CD4-positive, alpha-beta T cell treated with Interleukin-15 for 4 hours (primary cell): ENCODE results near the gene CYP2A7.
"Not testable (repeated sequence)": the region's sequence is repeated elsewhere in the genome, so short reads cannot be mapped to it uniquely, and the experiment has no call there.

Experiments
- DNase-seq: peaks from one replicate; pipeline ENCODE4 v3.0.0-alpha.2; 2020; ENCODE audit warnings: low spot score

The CYP2A7 gene

GRCh38 chr19:40842997-40843652 is 38.9 kb downstream of the CYP2A7 start:
- peak; percentile 18 for DNase-seq

DNA sequence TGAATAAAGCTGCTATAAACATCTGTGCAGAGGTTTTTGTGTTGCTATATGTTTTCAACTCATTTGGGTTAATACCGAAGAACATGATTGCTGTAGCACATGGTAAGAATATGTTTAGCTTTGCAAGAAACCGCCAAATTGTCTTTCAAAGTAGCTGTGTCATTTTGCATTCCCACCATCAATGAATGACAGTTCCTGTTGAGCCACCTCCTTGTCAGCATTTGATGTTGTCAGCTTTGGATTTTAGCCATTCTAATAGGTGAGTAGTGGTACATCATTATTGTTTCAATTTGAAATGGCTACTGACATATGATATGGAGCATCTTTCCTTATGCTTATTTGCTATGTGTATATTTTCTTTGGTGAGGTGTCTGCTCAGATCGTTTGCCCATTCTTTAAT is 40.0 kb downstream of the CYP2A7 start:
- not testable (repeated sequence) for DNase-seq

DNA sequence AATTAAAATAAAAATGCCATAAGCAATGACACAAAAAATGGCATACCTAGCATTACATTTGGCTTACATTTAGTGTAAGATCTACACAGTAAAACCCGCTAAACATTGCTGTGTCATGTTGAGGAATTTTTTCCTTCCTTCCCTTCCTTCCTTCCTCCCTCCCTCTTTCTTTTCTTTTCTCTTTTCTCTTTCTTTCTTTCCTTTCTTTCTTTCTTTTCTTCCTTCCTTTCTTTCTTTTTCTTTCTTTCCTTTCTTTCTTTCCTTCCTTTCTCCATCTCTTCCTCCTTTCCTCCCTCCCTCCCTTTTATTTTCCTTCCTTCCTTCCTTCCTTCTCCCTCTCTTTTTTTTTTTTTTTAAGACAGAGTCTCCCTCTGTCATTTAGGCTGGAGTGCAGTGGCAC is 43.6 kb downstream of the CYP2A7 start:
- DNase-seq, result not testable (repeated sequence)

- DNase-seq, result no peak
Measured at GRCh38 chr19:40836754-40837429, 45.1 kb downstream of the CYP2A7 start.

- not testable (repeated sequence) for DNase-seq
Measured at GRCh38 chr19:40833728-40834533, 48.1 kb downstream of the CYP2A7 start.

- DNase-seq, result not testable (repeated sequence)
Measured at GRCh38 chr19:40832431-40832790, 49.6 kb downstream of the CYP2A7 start.

DNA sequence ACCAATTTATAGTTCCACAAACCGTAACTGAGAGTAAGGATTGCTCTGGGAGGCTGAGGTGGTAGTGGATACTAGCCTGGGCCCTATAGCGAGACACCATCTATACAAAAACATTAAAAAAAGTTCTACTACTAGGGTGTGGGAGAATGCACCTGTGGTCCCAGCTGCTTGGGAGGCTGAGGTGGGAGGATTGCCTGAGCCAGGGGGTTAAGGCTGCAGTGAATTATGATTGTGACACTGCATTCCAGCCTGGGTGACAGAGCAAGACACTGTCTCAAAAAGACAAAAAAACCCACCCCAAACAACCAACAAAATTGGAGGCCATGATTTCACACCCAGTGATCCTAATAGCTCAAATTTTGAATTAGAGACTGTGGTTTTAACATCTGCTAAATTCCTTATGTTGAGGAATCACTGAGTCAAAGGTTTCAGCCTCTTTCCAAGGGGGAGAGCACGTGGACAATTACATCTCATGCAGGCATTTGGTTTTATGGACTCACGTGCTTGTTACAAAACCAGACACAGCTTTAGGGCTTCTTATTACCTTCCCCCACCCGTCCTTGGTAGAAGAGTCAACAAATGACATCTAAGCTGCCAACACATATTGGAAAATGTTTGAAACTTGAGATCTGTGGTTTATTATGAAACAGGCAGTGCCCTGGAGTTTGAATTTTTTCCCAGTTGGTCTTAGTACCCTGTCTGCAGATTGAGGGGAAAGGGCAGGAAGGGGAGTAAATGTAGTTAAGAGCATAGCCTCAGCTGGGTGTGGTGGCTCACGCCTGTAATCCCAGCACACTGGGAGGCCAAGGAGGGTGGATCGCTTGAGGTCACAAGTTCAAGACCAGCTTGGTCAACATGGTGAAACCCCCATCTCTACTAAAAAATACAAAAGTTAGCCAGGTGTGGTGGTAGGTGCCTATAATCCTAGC is 50.3 kb downstream of the CYP2A7 start:
- DNase-seq, result no peak

- DNase-seq, result not testable (repeated sequence)
Measured at GRCh38 chr19:40830741-40831140, 51.3 kb downstream of the CYP2A7 start.

GRCh38 chr19:40829205-40829604 is 52.8 kb downstream of the CYP2A7 start:
- DNase-seq, result no peak

GRCh38 chr19:40827386-40828247 is 54.4 kb downstream of the CYP2A7 start:
- DNase-seq, result no peak

GRCh38 chr19:40826699-40827385 is 55.2 kb downstream of the CYP2A7 start:
- DNase-seq, result peak; percentile 83

- DNase-seq, result not testable (repeated sequence)
Measured at GRCh38 chr19:40826312-40826698, 55.7 kb downstream of the CYP2A7 start.

- not testable (repeated sequence) for DNase-seq
Measured at GRCh38 chr19:40825460-40826095, 56.5 kb downstream of the CYP2A7 start.
